ENCODE measurements around the gene FOXG1. TPM values are rescaled to one million over a fixed set of nuclear protein-coding genes. Genes with fewer than 3 reads are reported as not detected.

Gene FOXG1
- polyA plus RNA-seq, 1 donor (not counting 4 experiments of a cell fraction or from before 2014, with no cell fraction given): not detected

DNA sequence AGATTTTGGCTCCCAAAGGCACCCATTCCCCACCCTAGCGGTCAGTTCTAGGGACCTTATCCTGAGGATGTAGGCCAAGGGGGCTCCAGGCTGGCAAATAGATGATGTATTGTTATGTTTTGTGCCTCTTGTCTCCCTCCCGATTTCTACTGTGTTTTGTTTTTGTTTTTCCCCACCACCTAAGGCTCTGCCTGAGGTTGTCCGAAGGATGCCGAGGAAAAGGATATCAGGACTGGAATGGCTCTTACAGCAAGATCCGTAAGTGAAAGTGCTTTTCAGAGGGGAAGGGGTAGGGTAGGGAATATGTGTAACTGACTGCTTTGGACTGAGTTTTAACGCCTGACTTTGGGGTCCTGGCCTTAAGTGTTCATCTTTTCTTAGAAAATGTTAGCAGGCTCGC lies 6.6 kb downstream of the FOXG1 start:
- no peak overlapping the region for H2AFZ ChIP-seq (ENCODE audit: control insufficient read depth, low read length)
- H3K4me1 ChIP-seq (ENCODE audit: control insufficient read depth, extremely low read depth, insufficient read depth, low read length): no peaks in the 10 kb centered on the region
- no peak overlapping the region for H3K9ac ChIP-seq (ENCODE audit: control insufficient read depth, extremely low read depth, insufficient read depth, low read length)
- dilution Hi-C loops (cut with MboI; ENCODE audit: extremely low pct_ligation_motif_present, low sequenced_read_pairs): loop anchor here (25.0 kb wide), 1 partner anchor 764 kb away; no protein-coding TSS in a partner anchor
- no peaks in the 10 kb centered on the region for H4K20me1 ChIP-seq (ENCODE audit: control insufficient read depth, extremely low read depth, insufficient read depth, low read length)
- no peak for FAIRE-seq
- H3K9me3 ChIP-seq (ENCODE audit: control insufficient read depth, low read depth, low read length): peaks cover 3% of the 10 kb centered on the region
- no peaks in the 10 kb centered on the region for H3K36me3 ChIP-seq (ENCODE audit: control insufficient read depth in 2 of 2, extremely low read depth in 1 of 2, insufficient read depth in 2 of 2, low read length in 2 of 2)
- H3K79me2 ChIP-seq (ENCODE audit: control insufficient read depth, insufficient read depth, low read length): no peaks in the 10 kb centered on the region
- no peak overlapping the region for H3K27ac ChIP-seq (ENCODE audit: control insufficient read depth, insufficient read depth, low read length)
- peaks cover 68% of the 10 kb centered on the region for H3K27me3 ChIP-seq (ENCODE audit: control insufficient read depth, extremely low read depth, insufficient read depth, low read length)
- no peak overlapping the region for H3K4me3 ChIP-seq (ENCODE audit: control insufficient read depth in 2 of 3, extremely low read depth in 1 of 3, insufficient read depth in 2 of 3, low read depth in 1 of 3, low read length in 3 of 3)
- no peaks in the 10 kb centered on the region for H3K9me1 ChIP-seq (ENCODE audit: control insufficient read depth, extremely low read depth, insufficient read depth, low read length)
- no peak overlapping the region for H3K4me2 ChIP-seq (ENCODE audit: control insufficient read depth, extremely low read depth, insufficient read depth, low read depth, low read length)
- TF ChIP-seq EZH2 (IDR thresholded peaks at IDR 0.05; ENCODE audit: low read length): no peak
- TF ChIP-seq, protein P1, sequence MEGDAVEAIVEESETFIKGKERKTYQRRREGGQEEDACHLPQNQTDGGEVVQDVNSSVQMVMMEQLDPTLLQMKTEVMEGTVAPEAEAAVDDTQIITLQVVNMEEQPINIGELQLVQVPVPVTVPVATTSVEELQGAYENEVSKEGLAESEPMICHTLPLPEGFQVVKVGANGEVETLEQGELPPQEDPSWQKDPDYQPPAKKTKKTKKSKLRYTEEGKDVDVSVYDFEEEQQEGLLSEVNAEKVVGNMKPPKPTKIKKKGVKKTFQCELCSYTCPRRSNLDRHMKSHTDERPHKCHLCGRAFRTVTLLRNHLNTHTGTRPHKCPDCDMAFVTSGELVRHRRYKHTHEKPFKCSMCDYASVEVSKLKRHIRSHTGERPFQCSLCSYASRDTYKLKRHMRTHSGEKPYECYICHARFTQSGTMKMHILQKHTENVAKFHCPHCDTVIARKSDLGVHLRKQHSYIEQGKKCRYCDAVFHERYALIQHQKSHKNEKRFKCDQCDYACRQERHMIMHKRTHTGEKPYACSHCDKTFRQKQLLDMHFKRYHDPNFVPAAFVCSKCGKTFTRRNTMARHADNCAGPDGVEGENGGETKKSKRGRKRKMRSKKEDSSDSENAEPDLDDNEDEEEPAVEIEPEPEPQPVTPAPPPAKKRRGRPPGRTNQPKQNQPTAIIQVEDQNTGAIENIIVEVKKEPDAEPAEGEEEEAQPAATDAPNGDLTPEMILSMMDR (optimal IDR thresholded peaks at IDR 0.05 in 1 of 3, IDR thresholded peaks at IDR 0.05 in 1 of 3, conservative IDR thresholded peaks at IDR 0.05 in 1 of 3; ENCODE audit: extremely low read depth in 1 of 3, insufficient read depth in 2 of 3, low read length in 3 of 3): no peak
- DNase-seq (ENCODE audit: low read depth, low spot score): no peak

DNA sequence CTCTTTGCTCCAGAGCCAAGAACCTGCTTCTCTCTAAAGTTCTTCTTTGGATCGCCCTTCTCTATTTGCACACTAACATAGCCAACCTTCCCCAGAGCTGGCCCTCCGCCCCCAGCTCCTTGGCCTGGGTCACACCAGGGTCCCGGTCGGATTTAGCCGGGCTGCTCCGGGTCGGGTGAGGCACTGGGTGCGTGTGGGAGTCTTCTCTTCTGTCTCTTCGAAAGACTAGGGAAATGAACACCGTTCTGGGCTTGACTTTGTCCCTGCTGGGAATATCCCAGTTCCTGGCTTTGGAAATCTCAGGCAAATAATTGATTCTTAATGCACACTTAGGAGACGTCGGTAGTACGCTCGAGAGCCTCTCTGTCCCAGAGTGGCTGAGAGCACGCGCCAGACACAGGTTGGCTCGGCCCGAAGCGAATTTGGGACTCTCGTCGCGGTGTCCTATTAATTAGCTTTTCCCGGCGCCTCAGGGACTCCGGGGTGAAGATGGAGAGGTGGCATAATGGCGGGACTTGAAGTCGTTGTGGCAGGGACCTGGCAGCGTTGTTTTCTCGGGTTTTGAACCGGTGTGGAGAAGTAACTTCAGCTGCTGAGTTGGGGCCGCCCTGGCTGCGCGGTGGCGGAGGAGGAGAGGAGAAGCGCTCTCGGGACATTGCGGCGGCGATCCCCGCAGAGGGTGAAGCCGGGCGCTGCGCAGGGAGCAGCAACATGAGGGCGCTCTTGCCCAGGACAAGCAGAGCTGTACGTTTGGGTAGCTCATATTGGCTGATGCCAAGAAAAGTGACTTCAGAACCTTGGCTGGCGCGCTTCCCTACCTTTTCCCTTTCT lies 7.5 kb downstream of the FOXG1 start:
- H3K79me2 ChIP-seq (ENCODE audit: control insufficient read depth, insufficient read depth, low read length): no peaks in the 10 kb centered on the region
- dilution Hi-C loops (cut with MboI; ENCODE audit: extremely low pct_ligation_motif_present, low sequenced_read_pairs): loop anchor here (25.0 kb wide), 1 partner anchor 763 kb away; no protein-coding TSS in a partner anchor
- H3K27ac ChIP-seq (ENCODE audit: control insufficient read depth, insufficient read depth, low read length): no peak overlapping the region
- FAIRE-seq (no peak), DNase-seq (ENCODE audit: low read depth, low spot score) (no peak)
- H3K27me3 ChIP-seq (ENCODE audit: control insufficient read depth, extremely low read depth, insufficient read depth, low read length): peaks cover 62% of the 10 kb centered on the region
- no peaks in the 10 kb centered on the region for H3K9me3 ChIP-seq (ENCODE audit: control insufficient read depth, low read depth, low read length)
- no peak overlapping the region for H3K4me3 ChIP-seq (ENCODE audit: control insufficient read depth in 2 of 3, extremely low read depth in 1 of 3, insufficient read depth in 2 of 3, low read depth in 1 of 3, low read length in 3 of 3)
- H3K4me1 ChIP-seq (ENCODE audit: control insufficient read depth, extremely low read depth, insufficient read depth, low read length): no peaks in the 10 kb centered on the region
- no peaks in the 10 kb centered on the region for H3K9me1 ChIP-seq (ENCODE audit: control insufficient read depth, extremely low read depth, insufficient read depth, low read length)
- no peaks in the 10 kb centered on the region for H4K20me1 ChIP-seq (ENCODE audit: control insufficient read depth, extremely low read depth, insufficient read depth, low read length)
- no peaks in the 10 kb centered on the region for H3K36me3 ChIP-seq (ENCODE audit: control insufficient read depth in 2 of 2, extremely low read depth in 1 of 2, insufficient read depth in 2 of 2, low read length in 2 of 2)
- no peak overlapping the region for H3K4me2 ChIP-seq (ENCODE audit: control insufficient read depth, extremely low read depth, insufficient read depth, low read depth, low read length)
- no peak overlapping the region for H3K9ac ChIP-seq (ENCODE audit: control insufficient read depth, extremely low read depth, insufficient read depth, low read length)
- TF ChIP-seq, protein P1 (optimal IDR thresholded peaks at IDR 0.05 in 1 of 3, IDR thresholded peaks at IDR 0.05 in 1 of 3, conservative IDR thresholded peaks at IDR 0.05 in 1 of 3; ENCODE audit: extremely low read depth in 1 of 3, insufficient read depth in 2 of 3, low read length in 3 of 3): peak; percentile 17 to 66 (median 32)
- no peak for TF ChIP-seq EZH2 (IDR thresholded peaks at IDR 0.05; ENCODE audit: low read length)
- no peak overlapping the region for H2AFZ ChIP-seq (ENCODE audit: control insufficient read depth, low read length)
